Panc1 (cell line): ENCODE data around the gene ADPRHL1. TPM values are rescaled to one million over a fixed set of nuclear protein-coding genes. Genes with fewer than 3 reads are reported as not detected.

Source experiments
- ATAC-seq: fragments of 200-7000 bp; cut with Tn5 transposase; 2 replicates; pipeline ENCODE4 v1.9.1; 2020; ENCODE audit warnings: mild to moderate bottlenecking, moderate library complexity
- BruUV-seq: library from RNA; stranded (reverse); fragments of 400-500 nt; replicated peaks from 2 replicates; lab custom pipeline; 2021; lab: Mats Ljungman, UMichigan
- CTCF ChIA-PET: fragments of 300-600 bp; sonication (Branson Sonifier 250); formaldehyde crosslinking; loops from one replicate; lab custom pipeline; 2022; ENCODE audit warnings: antibody characterized with exemption; lab: Charles Lee
- POLR2A ChIA-PET: fragments of 300-600 bp; sonication (Branson Sonifier 250); formaldehyde crosslinking; loops from one replicate; lab custom pipeline; 2022; ENCODE audit warnings: antibody characterized with exemption; lab: Charles Lee
- DNase-seq: peaks from one replicate; pipeline ENCODE4 v3.0.0-alpha.2; 2010; ENCODE audit warnings: low read depth, low spot score
- H3K27ac ChIP-seq: 2 replicates; pipeline ENCODE4 v1.5.1; 2011; ENCODE audit warnings: mild to moderate bottlenecking, low read length, inconsistent platforms
- H3K27me3 ChIP-seq: fragments of 200-500 bp; sonication (Bioruptor generic); 2 replicates; pipeline ENCODE4 v1.6.0; 2014; ENCODE audit warnings: low read length, inconsistent platforms; ENCODE audit not compliant: control insufficient read depth, insufficient read depth
- H3K36me3 ChIP-seq: fragments of 200-500 bp; sonication (Bioruptor generic); 2 replicates; pipeline ENCODE4 v1.5.1; 2014; ENCODE audit warnings: inconsistent platforms, mild to moderate bottlenecking, low read length, moderate library complexity; ENCODE audit not compliant: control insufficient read depth, insufficient read depth
- H3K4me1 ChIP-seq: 2 replicates; pipeline ENCODE4 v1.5.1; 2011; ENCODE audit warnings: inconsistent platforms, mild to moderate bottlenecking, low read length, moderate library complexity; ENCODE audit not compliant: control insufficient read depth, insufficient read depth
- H3K4me3 ChIP-seq, 2 experiments: 2 replicates each; pipeline ENCODE4 v1.5.1; 2011 to 2012; ENCODE audit warnings: low read depth in 2 of 2, low read length in 2 of 2, mild to moderate bottlenecking in 2 of 2, inconsistent platforms in 1 of 2, moderate library complexity in 1 of 2
- H3K9me3 ChIP-seq: fragments of 200-500 bp; sonication (Bioruptor generic); 2 replicates; pipeline ENCODE4 v1.5.1; 2014; ENCODE audit warnings: low read depth, mild to moderate bottlenecking, inconsistent platforms, low read length, moderate library complexity; ENCODE audit not compliant: control insufficient read depth, insufficient read depth
- CTCF ChIP-seq: fragments of 450-650 bp; IDR thresholded peaks from 2 replicates; pipeline ENCODE4 v1.5.1; 2017; ENCODE audit warnings: mild to moderate bottlenecking
- POLR2AphosphoS5 ChIP-seq: IDR thresholded peaks from 2 replicates; pipeline ENCODE4 v1.6.1; 2012; ENCODE audit warnings: mild to moderate bottlenecking, low read depth, low read length, moderate library complexity
- REST ChIP-seq, 2 experiments: IDR thresholded peaks; 2 replicates each; pipeline ENCODE4 v1.6.1; 2011 to 2012; ENCODE audit warnings: low read depth in 2 of 2, control low read depth in 1 of 2, low read length in 1 of 2, mild to moderate bottlenecking in 1 of 2, moderate library complexity in 1 of 2; ENCODE audit not compliant: insufficient read depth in 1 of 2
- SIN3A ChIP-seq: IDR thresholded peaks from 2 replicates; pipeline ENCODE4 v1.6.1; 2012; ENCODE audit warnings: low read depth, mild to moderate bottlenecking, low read length, moderate library complexity, borderline replicate concordance; ENCODE audit not compliant: insufficient read depth
- TCF7L2 ChIP-seq: IDR thresholded peaks from 2 replicates; pipeline ENCODE4 v1.6.1; 2011; ENCODE audit warnings: mild to moderate bottlenecking, low read depth, low read length, inconsistent platforms
- in situ Hi-C: cut with HindIII; loops from 2 replicates; pipeline ENCODE4 v1.10.0; 2016; ENCODE audit warnings: low sequenced_read_pairs, low pct_unique_long_range_greater_than_20kb
- intact Hi-C: fragments of 100-400 bp; cut with micrococcal nuclease; formaldehyde crosslinking; loops from one replicate; pipeline ENCODE4 v1.10.0; 2022; ENCODE audit not compliant: unreplicated experiment
- total RNA-seq: library from RNA; stranded (reverse); gene quantifications from one replicate; pipeline ENCODE4 v1.2.1, GENCODE V29; 2021; ENCODE audit not compliant: unreplicated experiment

ADPRHL1 gene
- total RNA-seq, 1 experiment from 2014 or later = 4.8 TPM

GRCh38 chr13:113407103-113407530 is 46.2 kb downstream of the ADPRHL1 start:
- intact Hi-C loops (no loop called here), in situ Hi-C loops (no loop called here)
- ATAC-seq (no peak), DNase-seq (no peak)
- ChIA-PET CTCF (no interaction called here), POLR2A (interaction anchor here (0.6 kb wide), 1 partner anchor 43 kb away, joined by 3 read pairs; no protein-coding TSS in a partner anchor)
- Histone ChIP-seq H3K27me3 (no peaks in the 10 kb centered on the region), H3K9me3 (no peaks in the 10 kb centered on the region), H3K36me3 (no peaks in the 10 kb centered on the region), H3K4me3 (no peak overlapping the region), H3K4me1 (peaks cover 8% of the 10 kb centered on the region), H3K27ac (no peak overlapping the region)
- no peak for TF ChIP-seq POLR2AphosphoS5
- TF ChIP-seq TCF7L2 = no peak
- TF ChIP-seq REST (IDR thresholded peaks at IDR 0.05; ENCODE audit: insufficient read depth in 1 of 2, low read depth in 2 of 2, low read length in 1 of 2) = no peak
- no peak for TF ChIP-seq CTCF
- no peak for TF ChIP-seq SIN3A
- BruUV-seq = no TSS peak

GRCh38 chr13:113406321-113407102 is 46.8 kb downstream of the ADPRHL1 start:
- POLR2A ChIA-PET = no interaction called here
- H3K27ac ChIP-seq = no peak overlapping the region
- H3K9me3 ChIP-seq = no peaks in the 10 kb centered on the region
- H3K4me1 ChIP-seq = peaks cover 8% of the 10 kb centered on the region
- BruUV-seq = no TSS peak
- CTCF ChIA-PET = no interaction called here
- no peaks in the 10 kb centered on the region for H3K36me3 ChIP-seq
- ATAC-seq = no peak
- no peak for DNase-seq
- H3K27me3 ChIP-seq = no peaks in the 10 kb centered on the region
- H3K4me3 ChIP-seq = no peak overlapping the region
- in situ Hi-C loops = no loop called here
- TF ChIP-seq REST (IDR thresholded peaks at IDR 0.05; ENCODE audit: insufficient read depth in 1 of 2, low read depth in 2 of 2, low read length in 1 of 2) (no peak), CTCF (no peak), TCF7L2 (no peak), SIN3A (no peak), POLR2AphosphoS5 (no peak)
- intact Hi-C loops = no loop called here
